ENCODE data around the gene PRCP. TPM values are rescaled to one million over a fixed set of nuclear protein-coding genes. Genes with fewer than 3 reads are reported as not detected.

Gene PRCP
- total RNA-seq, 2 donors from 2014 or later, result 46.8 to 55.9 TPM

DNA sequence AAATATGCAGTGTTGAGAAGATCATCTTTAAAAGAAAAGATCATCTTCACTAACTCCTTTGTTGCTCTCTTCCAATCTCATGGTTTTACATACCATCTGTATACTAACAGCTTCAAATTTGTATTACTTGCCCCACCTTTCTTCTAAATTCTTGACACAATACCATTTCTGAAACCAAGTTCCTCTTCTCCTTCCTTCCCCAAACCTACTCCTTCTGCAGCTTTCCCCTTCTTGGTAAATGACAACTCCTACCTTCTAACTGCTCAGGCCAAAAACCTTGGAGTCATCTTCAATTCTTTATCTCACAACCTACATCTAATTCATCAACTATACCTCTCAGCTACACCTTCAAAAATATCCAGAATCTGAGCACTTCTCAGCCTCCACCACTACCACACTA, 9.3 kb downstream of the PRCP start:
- no peak for DNase-seq (ENCODE audit: low spot score)
- Histone ChIP-seq H3K27ac (no peak overlapping the region), H3K4me1 (ENCODE audit: control insufficient read depth in 1 of 2, low read depth in 2 of 2) (no peaks in the 10 kb centered on the region), H3K27me3 (replicated peaks; ENCODE audit: insufficient read depth) (no peaks in the 10 kb centered on the region), H3K36me3 (no peaks in the 10 kb centered on the region), H3K4me3 (no peak overlapping the region), H3K9me3 (no peaks in the 10 kb centered on the region)
- TF ChIP-seq, protein P1, sequence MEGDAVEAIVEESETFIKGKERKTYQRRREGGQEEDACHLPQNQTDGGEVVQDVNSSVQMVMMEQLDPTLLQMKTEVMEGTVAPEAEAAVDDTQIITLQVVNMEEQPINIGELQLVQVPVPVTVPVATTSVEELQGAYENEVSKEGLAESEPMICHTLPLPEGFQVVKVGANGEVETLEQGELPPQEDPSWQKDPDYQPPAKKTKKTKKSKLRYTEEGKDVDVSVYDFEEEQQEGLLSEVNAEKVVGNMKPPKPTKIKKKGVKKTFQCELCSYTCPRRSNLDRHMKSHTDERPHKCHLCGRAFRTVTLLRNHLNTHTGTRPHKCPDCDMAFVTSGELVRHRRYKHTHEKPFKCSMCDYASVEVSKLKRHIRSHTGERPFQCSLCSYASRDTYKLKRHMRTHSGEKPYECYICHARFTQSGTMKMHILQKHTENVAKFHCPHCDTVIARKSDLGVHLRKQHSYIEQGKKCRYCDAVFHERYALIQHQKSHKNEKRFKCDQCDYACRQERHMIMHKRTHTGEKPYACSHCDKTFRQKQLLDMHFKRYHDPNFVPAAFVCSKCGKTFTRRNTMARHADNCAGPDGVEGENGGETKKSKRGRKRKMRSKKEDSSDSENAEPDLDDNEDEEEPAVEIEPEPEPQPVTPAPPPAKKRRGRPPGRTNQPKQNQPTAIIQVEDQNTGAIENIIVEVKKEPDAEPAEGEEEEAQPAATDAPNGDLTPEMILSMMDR (IDR thresholded peaks at IDR 0.05), result no peak
- no peak for ATAC-seq (ENCODE audit: insufficient number of reproducible peaks, low FRiP score, low read depth)

DNA sequence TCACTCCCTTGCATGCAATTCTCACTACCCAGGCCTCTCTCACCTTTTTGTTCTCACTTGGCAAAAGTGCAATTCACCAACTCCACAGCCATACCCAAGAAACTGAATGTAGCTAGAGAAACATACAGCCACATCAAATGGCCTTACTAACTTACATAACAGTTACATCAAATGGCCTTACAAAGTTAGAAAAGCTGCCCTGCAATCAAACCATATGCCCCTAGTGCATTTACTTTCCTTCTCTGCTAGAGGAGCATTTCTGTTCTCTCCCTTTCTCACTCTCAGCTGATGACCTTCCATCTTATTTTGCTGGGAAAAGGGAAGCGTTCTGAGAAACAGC, 10.3 kb downstream of the PRCP start:
- no peak overlapping the region for H3K4me3 ChIP-seq
- no peaks in the 10 kb centered on the region for H3K9me3 ChIP-seq
- H3K27me3 ChIP-seq (replicated peaks; ENCODE audit: insufficient read depth), result no peaks in the 10 kb centered on the region
- no peaks in the 10 kb centered on the region for H3K36me3 ChIP-seq
- no peaks in the 10 kb centered on the region for H3K4me1 ChIP-seq (ENCODE audit: control insufficient read depth in 1 of 2, low read depth in 2 of 2)
- DNase-seq (ENCODE audit: low spot score) (no peak), ATAC-seq (ENCODE audit: insufficient number of reproducible peaks, low FRiP score, low read depth) (no peak)
- TF ChIP-seq, protein P1 (IDR thresholded peaks at IDR 0.05), result no peak
- H3K27ac ChIP-seq, result no peak overlapping the region

DNA sequence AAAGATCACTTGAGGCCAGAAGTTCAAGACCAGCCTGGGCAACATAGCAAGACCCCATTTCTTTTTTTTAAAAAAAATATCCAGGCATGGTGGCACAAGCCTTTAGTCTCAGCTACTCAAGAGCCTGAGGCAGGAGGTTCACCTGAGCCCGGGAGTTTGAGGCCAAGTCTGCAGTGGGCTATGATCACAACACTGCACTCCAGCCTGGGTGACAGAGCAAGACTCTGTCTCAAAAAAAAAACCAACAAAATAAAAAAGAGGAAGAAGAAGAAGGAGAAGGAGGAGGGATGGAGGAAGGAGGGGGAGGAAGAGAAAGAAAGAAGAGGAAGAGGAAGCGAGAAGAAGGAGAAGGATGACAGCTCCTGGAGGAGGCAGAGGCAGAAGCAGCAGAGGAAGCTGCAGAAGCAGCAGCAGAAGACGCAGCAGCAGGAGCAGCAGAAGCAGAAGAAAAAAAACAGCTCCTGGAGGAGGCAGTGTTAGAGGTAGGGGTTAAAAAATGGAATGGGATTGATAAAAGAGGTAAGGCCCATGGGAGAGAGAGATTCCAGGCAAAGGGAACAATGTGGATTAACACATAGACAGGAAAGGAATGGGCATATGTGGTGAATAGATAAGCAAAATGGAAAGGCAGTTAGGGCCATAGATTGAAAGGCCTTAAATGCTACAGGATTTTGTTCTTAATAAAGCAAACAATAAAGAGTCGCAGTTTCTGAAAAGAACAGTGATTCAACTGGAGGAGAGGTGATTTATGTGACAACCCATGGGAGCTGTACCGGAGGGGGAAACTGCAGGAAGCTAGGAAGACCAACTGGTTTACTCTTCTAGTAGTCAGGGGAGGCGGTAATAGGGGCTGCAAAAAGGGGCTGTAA, 10.9 kb downstream of the PRCP start:
- no peak for ATAC-seq (ENCODE audit: insufficient number of reproducible peaks, low FRiP score, low read depth)

DNA sequence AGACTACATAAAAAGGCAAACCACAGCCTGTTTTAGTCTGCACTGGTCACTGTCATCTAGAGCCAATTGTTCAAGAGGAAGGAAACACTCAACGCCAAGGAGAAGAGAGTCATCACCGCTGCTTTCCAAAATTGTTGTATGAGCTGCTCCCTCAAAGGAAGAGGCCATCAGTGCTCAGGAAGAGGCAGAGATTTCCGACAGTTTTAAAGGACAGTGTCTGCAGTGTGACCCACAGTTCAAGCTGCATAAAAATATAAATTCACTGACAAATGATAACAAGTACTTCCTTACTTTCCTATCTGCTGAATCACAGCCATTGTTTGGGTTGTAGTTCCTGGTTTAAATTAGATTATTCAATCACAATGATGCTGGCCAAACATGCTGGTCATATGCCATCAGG, 16.4 kb downstream of the PRCP start:
- H3K27me3 ChIP-seq (replicated peaks; ENCODE audit: insufficient read depth), result no peaks in the 10 kb centered on the region
- TF ChIP-seq, protein P1 (IDR thresholded peaks at IDR 0.05), result no peak
- no peaks in the 10 kb centered on the region for H3K9me3 ChIP-seq
- H3K27ac ChIP-seq, result peak overlapping the region in 1 of 2 donors; percentile 16
- no peaks in the 10 kb centered on the region for H3K36me3 ChIP-seq
- DNase-seq (ENCODE audit: low spot score) (no peak), ATAC-seq (ENCODE audit: insufficient number of reproducible peaks, low FRiP score, low read depth) (peak; percentile 60)
- no peak overlapping the region for H3K4me3 ChIP-seq
- peaks cover 0 to 3% of the 10 kb centered on the region in 2 donors for H3K4me1 ChIP-seq (ENCODE audit: control insufficient read depth in 1 of 2, low read depth in 2 of 2)

More for the DNA sequence above, 10.9 kb downstream of the PRCP start:
- no peaks in the 10 kb centered on the region for H3K36me3 ChIP-seq
- H3K4me3 ChIP-seq, result no peak overlapping the region
- DNase-seq (ENCODE audit: low spot score), result no peak
- no peaks in the 10 kb centered on the region for H3K9me3 ChIP-seq
- no peaks in the 10 kb centered on the region for H3K4me1 ChIP-seq (ENCODE audit: control insufficient read depth in 1 of 2, low read depth in 2 of 2)
- H3K27me3 ChIP-seq (replicated peaks; ENCODE audit: insufficient read depth), result no peaks in the 10 kb centered on the region
- TF ChIP-seq, protein P1 (IDR thresholded peaks at IDR 0.05), result no peak
- no peak overlapping the region for H3K27ac ChIP-seq

DNA sequence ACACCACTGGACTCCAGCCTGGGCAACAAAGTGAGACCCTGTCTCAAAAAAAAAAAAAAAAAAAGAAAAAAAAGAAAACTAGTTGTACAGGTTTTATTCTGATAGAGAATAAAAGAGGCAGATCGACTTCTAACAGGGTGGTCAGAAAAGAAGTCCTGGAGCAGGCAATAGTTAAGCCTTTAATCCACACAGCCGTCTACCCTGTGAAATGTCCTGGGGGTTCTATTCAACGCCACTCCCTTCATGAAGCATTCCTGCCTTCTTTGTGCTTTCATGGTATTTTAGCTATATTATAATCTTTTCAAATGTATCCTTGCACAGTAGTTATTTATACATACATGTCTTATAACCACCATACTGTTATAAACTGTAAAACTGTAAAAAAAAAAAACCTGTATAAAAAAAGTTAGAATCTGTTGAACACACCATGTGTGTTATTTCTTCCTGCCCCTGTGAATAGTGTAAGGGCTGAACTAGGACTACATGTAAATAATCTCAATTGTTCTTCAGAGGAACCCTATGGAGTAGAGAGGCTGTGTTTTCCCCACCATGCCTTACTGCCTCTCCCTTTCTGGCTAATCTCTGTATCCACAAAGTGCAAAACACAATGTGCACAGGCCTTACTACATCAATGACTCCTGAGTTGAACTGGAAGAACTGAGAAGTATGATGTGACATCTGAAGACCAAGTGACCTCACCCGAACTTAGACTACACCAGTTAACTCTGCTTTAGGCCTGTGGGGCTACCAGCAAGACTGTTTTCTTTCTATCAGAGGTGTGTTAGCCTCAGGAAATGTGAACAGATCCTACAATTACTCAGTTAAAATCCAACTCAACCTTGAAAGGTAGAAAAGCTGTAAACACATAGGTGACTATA, 25.3 kb downstream of the PRCP start:
- no peak for ATAC-seq (ENCODE audit: insufficient number of reproducible peaks, low FRiP score, low read depth)
- Histone ChIP-seq H3K27me3 (replicated peaks; ENCODE audit: insufficient read depth) (no peaks in the 10 kb centered on the region), H3K9me3 (no peaks in the 10 kb centered on the region), H3K36me3 (no peaks in the 10 kb centered on the region), H3K4me1 (ENCODE audit: control insufficient read depth in 1 of 2, low read depth in 2 of 2) (no peaks in the 10 kb centered on the region), H3K27ac (no peak overlapping the region), H3K4me3 (no peak overlapping the region)
- TF ChIP-seq, protein P1 (IDR thresholded peaks at IDR 0.05), result no peak
- DNase-seq (ENCODE audit: low spot score), result no peak

Measured in thoracic aorta (tissue), 2 donors.